K562 (cell line): ENCODE data around the gene LCN1. TPM values are rescaled to one million over a fixed set of nuclear protein-coding genes. Genes with fewer than 3 reads are reported as not detected.
A peak's percentile ranks its signal among the peaks of the same experiment; 100 is the strongest.

Experiments
- BRF1 ChIP-seq: IDR thresholded peaks from 3 replicates; pipeline ENCODE4 v1.6.1; 2011; ENCODE audit warnings: borderline replicate concordance, mild to moderate bottlenecking; ENCODE audit not compliant: insufficient read length; ENCODE audit errors: extremely low read depth
- C11orf30 ChIP-seq: fragments of 450-650 bp; IDR thresholded peaks from 2 replicates; pipeline ENCODE4 v1.6.1; 2016; ENCODE audit warnings: low read depth, mild to moderate bottlenecking
- DACH1 ChIP-seq: fragments of 450-650 bp; IDR thresholded peaks from 2 replicates; pipeline ENCODE4 v1.6.1; 2018; ENCODE audit not compliant: partially characterized antibody
- EP300 ChIP-seq: IDR thresholded peaks from 2 replicates; pipeline ENCODE4 v1.6.1; 2012; ENCODE audit warnings: low read length, improper control_type of control experiment
- HNRNPLL ChIP-seq: fragments of 200-400 bp; formaldehyde crosslinking; IDR thresholded peaks from 2 replicates; pipeline ENCODE4 v1.6.1; 2017; ENCODE audit warnings: low read length, low read depth, mild to moderate bottlenecking; ENCODE audit not compliant: poor library complexity, severe bottlenecking
- MEIS2 ChIP-seq: fragments of 450-650 bp; IDR thresholded peaks from 2 replicates; pipeline ENCODE4 v1.6.1; 2014; ENCODE audit warnings: mild to moderate bottlenecking; ENCODE audit not compliant: partially characterized antibody
- MTA3 ChIP-seq: fragments of 450-650 bp; formaldehyde crosslinking; IDR thresholded peaks from 2 replicates; pipeline ENCODE4 v1.6.1; 2017; ENCODE audit warnings: mild to moderate bottlenecking, borderline replicate concordance
- NCOA1 ChIP-seq: fragments of 450-650 bp; IDR thresholded peaks from 2 replicates; pipeline ENCODE4 v1.6.1; 2016; ENCODE audit warnings: low read depth
- NFYB ChIP-seq: IDR thresholded peaks from 2 replicates; pipeline ENCODE4 v1.6.1; 2011; ENCODE audit warnings: mild to moderate bottlenecking, moderate library complexity; ENCODE audit not compliant: insufficient read length; ENCODE audit errors: extremely low read depth
- POLR2AphosphoS2 ChIP-seq: IDR thresholded peaks from 2 replicates; pipeline ENCODE4 v1.6.1; 2012; ENCODE audit warnings: low read length, improper control_type of control experiment
- RBFOX2 ChIP-seq: fragments of 200-400 bp; formaldehyde crosslinking; IDR thresholded peaks from 2 replicates; pipeline ENCODE4 v1.6.1; 2017; ENCODE audit warnings: low read depth, mild to moderate bottlenecking, low read length, moderate library complexity
- TCF7L2 ChIP-seq: fragments of 150-350 bp; IDR thresholded peaks from 2 replicates; pipeline ENCODE4 v1.6.1; 2016; ENCODE audit warnings: low read depth, mild to moderate bottlenecking, low read length, moderate library complexity
- TEAD1 ChIP-seq, 2 experiments: fragments of 450-650 bp in 1 of 2; sonication (generic) in 1 of 2; formaldehyde crosslinking; IDR thresholded peaks; 2 replicates each; pipeline versions ENCODE4 v1.4.0 to v1.8.0; 2020 to 2022; ENCODE audit warnings: mild to moderate bottlenecking in 2 of 2, missing genetic modification reagents in 1 of 2
- ZFP36 ChIP-seq: fragments of 150-350 bp; IDR thresholded peaks from 2 replicates; pipeline ENCODE4 v1.6.1; 2018; ENCODE audit warnings: low read length, low read depth; ENCODE audit not compliant: partially characterized antibody
- ZNF311 ChIP-seq: fragments of 250-450 bp; sonication (Bioruptor Pico); IDR thresholded peaks from 2 replicates; pipeline ENCODE4 v1.4.0; 2020; ENCODE audit warnings: mild to moderate bottlenecking, moderate library complexity
- polyA plus RNA-seq, 8 experiments: library from polyadenylated mRNA; depleted of rRNA in 4 of 8; stranded (reverse) in 5 of 8; unstranded in 3 of 8; fragments of >200 nt; fragmentation: Nextera tagmentation in 2 of 8; fragmentation: Illumina TruSeq in 1 of 8; extraction: Ambion mirVana in 2 of 8; extraction: Trizol in 1 of 8; gene quantifications; 2 replicates each; pipeline versions ENCODE4 v1.2.1 to v1.2.3, GENCODE V29; 2011 to 2014; ENCODE audit warnings: inconsistent platforms in 1 of 8, missing spikeins in 1 of 8
- total RNA-seq, 7 experiments: library from RNA; depleted of rRNA in 6 of 7; stranded (reverse); fragments of >200 nt in 6 of 7; fragmentation: Illumina TruSeq in 2 of 7; extraction: Trizol in 2 of 7; gene quantifications; 2 replicates each; pipeline versions ENCODE4 v1.2.1 to v1.2.3, GENCODE V29; 2011 to 2021; ENCODE audit warnings: low replicate concordance in 1 of 7
- TF ChIP-seq, protein P1 (sequence below): fragments of 450-650 bp; IDR thresholded peaks from 2 replicates; pipeline ENCODE4 v1.6.1; 2018; ENCODE audit not compliant: partially characterized antibody
- TF ChIP-seq, protein P2 (sequence below): sonication (generic); formaldehyde crosslinking; IDR thresholded peaks from 2 replicates; pipeline ENCODE4 v1.5.0; 2020; ENCODE audit warnings: missing genetic modification reagents
- TF ChIP-seq, protein P3 (sequence below): fragments of 450-650 bp; formaldehyde crosslinking; conservative IDR thresholded peaks from 2 replicates; pipeline ENCODE4 v1.4.0; 2022; ENCODE audit warnings: mild to moderate bottlenecking, missing genetic modification characterization
- TF ChIP-seq, protein P4 (sequence below): fragments of 250-450 bp; sonication (Bioruptor Pico); IDR thresholded peaks from 2 replicates; pipeline ENCODE4 v1.4.0; 2020

Gene LCN1
- total and polyA plus RNA-seq, 9 of the 15 experiments (the other 6 are each of a cell fraction or from before 2014, with no cell fraction given), result not detected

DNA sequence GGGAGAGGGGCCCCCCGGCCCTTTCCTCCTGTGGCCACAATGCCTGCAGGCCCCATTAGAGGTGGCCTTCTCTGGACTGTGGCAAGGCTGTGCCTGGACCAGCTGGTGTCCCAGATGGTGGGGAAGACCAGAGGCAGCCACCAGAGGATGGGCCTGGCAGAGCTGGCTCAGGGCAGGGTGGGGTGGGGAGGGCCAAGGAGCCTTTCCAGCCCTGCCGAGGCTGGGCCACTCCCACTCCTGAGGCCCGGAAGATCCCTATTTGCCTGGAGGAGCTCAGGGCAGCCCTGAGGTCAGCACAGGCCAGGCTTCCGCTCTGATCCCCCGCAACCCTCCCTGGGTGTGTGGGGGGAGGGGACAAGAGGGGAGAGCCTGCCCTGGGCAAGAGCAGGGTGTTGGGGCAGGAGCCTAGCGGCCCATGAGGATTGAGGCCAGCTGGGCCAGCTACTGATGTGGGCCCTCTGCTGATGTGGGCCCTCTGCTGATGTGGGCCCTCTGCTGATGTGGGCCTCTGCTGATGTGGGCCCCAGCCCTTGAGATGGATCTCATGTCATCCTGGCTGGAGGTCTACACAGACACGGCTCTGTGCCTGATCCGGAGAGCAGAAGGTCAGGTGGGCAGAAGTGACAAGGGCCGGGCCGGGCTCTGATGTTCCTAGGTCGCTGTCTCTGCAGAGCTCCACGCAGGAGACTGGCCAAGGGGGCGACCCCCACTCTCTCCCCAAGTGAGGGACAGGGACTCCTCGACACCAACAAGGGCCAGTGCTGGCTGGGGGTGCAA is 14.7 kb upstream of the LCN1 start (continued):
- TF ChIP-seq HNRNPLL (no peak), MEIS2 (no peak), MTA3 (peak; percentile 61; the same call in 1 of the 2 replicates), RBFOX2 (peak; percentile 58; the same call in 1 of the 2 replicates), EP300 (peak; percentile 45; the same call in 1 of the 2 replicates), NFYB (no peak), ZNF311 (no peak), ZFP36 (no peak), BRF1 (no peak), TCF7L2 (no peak), TEAD1 (CRISPR knock-in tag; IDR thresholded peaks at IDR 0.05) (no peak), DACH1 (no peak), NCOA1 (peak; percentile 53; the same call in 1 of the 2 replicates), POLR2AphosphoS2 (no peak), C11orf30 (no peak)
- TF ChIP-seq, protein P1, sequence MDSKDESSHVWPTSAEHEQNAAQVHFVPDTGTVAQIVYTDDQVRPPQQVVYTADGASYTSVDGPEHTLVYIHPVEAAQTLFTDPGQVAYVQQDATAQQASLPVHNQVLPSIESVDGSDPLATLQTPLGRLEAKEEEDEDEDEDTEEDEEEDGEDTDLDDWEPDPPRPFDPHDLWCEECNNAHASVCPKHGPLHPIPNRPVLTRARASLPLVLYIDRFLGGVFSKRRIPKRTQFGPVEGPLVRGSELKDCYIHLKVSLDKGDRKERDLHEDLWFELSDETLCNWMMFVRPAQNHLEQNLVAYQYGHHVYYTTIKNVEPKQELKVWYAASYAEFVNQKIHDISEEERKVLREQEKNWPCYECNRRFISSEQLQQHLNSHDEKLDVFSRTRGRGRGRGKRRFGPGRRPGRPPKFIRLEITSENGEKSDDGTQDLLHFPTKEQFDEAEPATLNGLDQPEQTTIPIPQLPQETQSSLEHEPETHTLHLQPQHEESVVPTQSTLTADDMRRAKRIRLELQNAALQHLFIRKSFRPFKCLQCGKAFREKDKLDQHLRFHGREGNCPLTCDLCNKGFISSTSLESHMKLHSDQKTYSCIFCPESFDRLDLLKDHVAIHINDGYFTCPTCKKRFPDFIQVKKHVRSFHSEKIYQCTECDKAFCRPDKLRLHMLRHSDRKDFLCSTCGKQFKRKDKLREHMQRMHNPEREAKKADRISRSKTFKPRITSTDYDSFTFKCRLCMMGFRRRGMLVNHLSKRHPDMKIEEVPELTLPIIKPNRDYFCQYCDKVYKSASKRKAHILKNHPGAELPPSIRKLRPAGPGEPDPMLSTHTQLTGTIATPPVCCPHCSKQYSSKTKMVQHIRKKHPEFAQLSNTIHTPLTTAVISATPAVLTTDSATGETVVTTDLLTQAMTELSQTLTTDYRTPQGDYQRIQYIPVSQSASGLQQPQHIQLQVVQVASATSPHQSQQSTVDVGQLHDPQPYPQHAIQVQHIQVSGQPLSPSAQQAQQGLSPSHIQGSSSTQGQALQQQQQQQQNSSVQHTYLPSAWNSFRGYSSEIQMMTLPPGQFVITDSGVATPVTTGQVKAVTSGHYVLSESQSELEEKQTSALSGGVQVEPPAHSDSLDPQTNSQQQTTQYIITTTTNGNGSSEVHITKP, result no peak
- TF ChIP-seq, protein P2, sequence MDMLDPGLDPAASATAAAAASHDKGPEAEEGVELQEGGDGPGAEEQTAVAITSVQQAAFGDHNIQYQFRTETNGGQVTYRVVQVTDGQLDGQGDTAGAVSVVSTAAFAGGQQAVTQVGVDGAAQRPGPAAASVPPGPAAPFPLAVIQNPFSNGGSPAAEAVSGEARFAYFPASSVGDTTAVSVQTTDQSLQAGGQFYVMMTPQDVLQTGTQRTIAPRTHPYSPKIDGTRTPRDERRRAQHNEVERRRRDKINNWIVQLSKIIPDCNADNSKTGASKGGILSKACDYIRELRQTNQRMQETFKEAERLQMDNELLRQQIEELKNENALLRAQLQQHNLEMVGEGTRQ (CRISPR knock-in tag), result no peak
- TF ChIP-seq, protein P3, sequence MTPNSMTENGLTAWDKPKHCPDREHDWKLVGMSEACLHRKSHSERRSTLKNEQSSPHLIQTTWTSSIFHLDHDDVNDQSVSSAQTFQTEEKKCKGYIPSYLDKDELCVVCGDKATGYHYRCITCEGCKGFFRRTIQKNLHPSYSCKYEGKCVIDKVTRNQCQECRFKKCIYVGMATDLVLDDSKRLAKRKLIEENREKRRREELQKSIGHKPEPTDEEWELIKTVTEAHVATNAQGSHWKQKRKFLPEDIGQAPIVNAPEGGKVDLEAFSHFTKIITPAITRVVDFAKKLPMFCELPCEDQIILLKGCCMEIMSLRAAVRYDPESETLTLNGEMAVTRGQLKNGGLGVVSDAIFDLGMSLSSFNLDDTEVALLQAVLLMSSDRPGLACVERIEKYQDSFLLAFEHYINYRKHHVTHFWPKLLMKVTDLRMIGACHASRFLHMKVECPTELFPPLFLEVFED (CRISPR knock-in tag), result no peak
- TF ChIP-seq, protein P4, sequence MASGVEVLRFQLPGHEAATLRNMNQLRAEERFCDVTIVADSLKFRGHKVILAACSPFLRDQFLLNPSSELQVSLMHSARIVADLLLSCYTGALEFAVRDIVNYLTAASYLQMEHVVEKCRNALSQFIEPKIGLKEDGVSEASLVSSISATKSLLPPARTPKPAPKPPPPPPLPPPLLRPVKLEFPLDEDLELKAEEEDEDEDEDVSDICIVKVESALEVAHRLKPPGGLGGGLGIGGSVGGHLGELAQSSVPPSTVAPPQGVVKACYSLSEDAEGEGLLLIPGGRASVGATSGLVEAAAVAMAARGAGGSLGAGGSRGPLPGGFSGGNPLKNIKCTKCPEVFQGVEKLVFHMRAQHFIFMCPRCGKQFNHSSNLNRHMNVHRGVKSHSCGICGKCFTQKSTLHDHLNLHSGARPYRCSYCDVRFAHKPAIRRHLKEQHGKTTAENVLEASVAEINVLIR (CRISPR knock-in tag), result no peak
